Measurements from ENCODE around the gene CFAP97.
"Not testable (repeated sequence)": the region's sequence is repeated elsewhere in the genome, so short reads cannot be mapped to it uniquely, and the experiment has no call there.

Gene CFAP97

GRCh38 chr4:185212581-185212980, 8.8 kb upstream of the CFAP97 start:
- Histone ChIP-seq H3K27me3 (ENCODE audit: low read length) (no peaks in the 10 kb centered on the region), H3K9me3 (ENCODE audit: insufficient read depth, low read length) (no peaks in the 10 kb centered on the region), H3F3A (ENCODE audit: insufficient read depth) (peaks cover 26% of the 10 kb centered on the region), H3K27ac (ENCODE audit: low read depth, low read length) (peak overlapping the region; percentile 80), H2AFZ (ENCODE audit: low read depth, low read length, severe bottlenecking) (no peak overlapping the region), H3K36me3 (ENCODE audit: low read length) (no peaks in the 10 kb centered on the region), H3K9me2 (replicated peaks; ENCODE audit: insufficient read depth, low read length) (no peaks in the 10 kb centered on the region), H3K9ac (ENCODE audit: low read length) (peak overlapping the region; percentile 20; the same call in 1 of the 2 replicates), H3K4me3 (ENCODE audit: insufficient read depth, low read length, poor library complexity, severe bottlenecking) (no peak overlapping the region), H4K20me1 (ENCODE audit: low read depth, low read length) (no peaks in the 10 kb centered on the region), H3K4me2 (ENCODE audit: low read depth, low read length, poor library complexity, severe bottlenecking) (peak overlapping the region; percentile 82), H3K79me2 (ENCODE audit: insufficient read depth, low read length) (peaks cover 72% of the 10 kb centered on the region)
- TF ChIP-seq EZH2phosphoT487 (conservative IDR thresholded peaks at IDR 0.05; ENCODE audit: low read length): no peak

DNA sequence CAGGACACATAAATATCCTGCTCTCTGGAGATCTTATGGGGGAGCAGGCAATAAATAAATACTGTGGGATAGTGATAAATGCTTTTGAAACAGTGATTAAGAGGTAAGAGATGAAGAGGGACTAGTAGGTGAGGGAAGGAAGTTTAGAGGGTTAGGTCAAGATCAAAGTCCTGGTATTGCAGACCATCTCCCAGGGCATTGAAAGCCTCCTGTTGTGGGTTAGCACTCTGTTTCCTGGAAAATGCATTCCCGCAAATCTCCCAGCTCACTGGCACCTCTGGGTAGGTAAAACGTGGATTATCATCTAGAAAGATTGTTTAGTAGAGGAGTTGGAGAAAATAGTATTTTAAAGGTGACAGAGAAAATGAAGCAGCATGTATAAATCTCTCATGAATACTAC, 7.8 kb upstream of the CFAP97 start:
- H3K27me3 ChIP-seq (ENCODE audit: low read length): no peaks in the 10 kb centered on the region
- no peak overlapping the region for H2AFZ ChIP-seq (ENCODE audit: low read depth, low read length, severe bottlenecking)
- H3K27ac ChIP-seq (ENCODE audit: low read depth, low read length): peak overlapping the region; percentile 32
- peak overlapping the region; percentile 82 for H3K4me2 ChIP-seq (ENCODE audit: low read depth, low read length, poor library complexity, severe bottlenecking)
- H3K79me2 ChIP-seq (ENCODE audit: insufficient read depth, low read length): peaks cover 63% of the 10 kb centered on the region
- no peaks in the 10 kb centered on the region for H3K9me3 ChIP-seq (ENCODE audit: insufficient read depth, low read length)
- peak overlapping the region; percentile 85 for H3K4me3 ChIP-seq (ENCODE audit: insufficient read depth, low read length, poor library complexity, severe bottlenecking)
- no peaks in the 10 kb centered on the region for H3K9me2 ChIP-seq (replicated peaks; ENCODE audit: insufficient read depth, low read length)
- H4K20me1 ChIP-seq (ENCODE audit: low read depth, low read length): no peaks in the 10 kb centered on the region
- H3K9ac ChIP-seq (ENCODE audit: low read length): peak overlapping the region; percentile 67
- no peaks in the 10 kb centered on the region for H3K36me3 ChIP-seq (ENCODE audit: low read length)
- H3F3A ChIP-seq (ENCODE audit: insufficient read depth): peaks cover 26% of the 10 kb centered on the region
- no peak for TF ChIP-seq EZH2phosphoT487 (conservative IDR thresholded peaks at IDR 0.05; ENCODE audit: low read length)
- TF ChIP-seq CTCF (IDR thresholded peaks at IDR 0.05; ENCODE audit: insufficient read depth, low read length, poor library complexity, severe bottlenecking): no peak

- Histone ChIP-seq H3K4me2 (ENCODE audit: low read depth, low read length, poor library complexity, severe bottlenecking) (peak overlapping the region; percentile 82), H3K27me3 (ENCODE audit: low read length) (no peaks in the 10 kb centered on the region), H3K4me3 (ENCODE audit: insufficient read depth, low read length, poor library complexity, severe bottlenecking) (peak overlapping the region; percentile 85), H3K9me2 (replicated peaks; ENCODE audit: insufficient read depth, low read length) (no peaks in the 10 kb centered on the region), H3K36me3 (ENCODE audit: low read length) (no peaks in the 10 kb centered on the region), H3K79me2 (ENCODE audit: insufficient read depth, low read length) (peaks cover 57% of the 10 kb centered on the region), H3F3A (ENCODE audit: insufficient read depth) (peaks cover 26% of the 10 kb centered on the region), H4K20me1 (ENCODE audit: low read depth, low read length) (no peaks in the 10 kb centered on the region), H3K9ac (ENCODE audit: low read length) (peak overlapping the region; percentile 67), H2AFZ (ENCODE audit: low read depth, low read length, severe bottlenecking) (no peak overlapping the region), H3K9me3 (ENCODE audit: insufficient read depth, low read length) (no peaks in the 10 kb centered on the region), H3K27ac (ENCODE audit: low read depth, low read length) (peak overlapping the region; percentile 62; the same call in 1 of the 2 replicates)
- TF ChIP-seq CTCF (IDR thresholded peaks at IDR 0.05; ENCODE audit: insufficient read depth, low read length, poor library complexity, severe bottlenecking) (no peak), EZH2phosphoT487 (conservative IDR thresholded peaks at IDR 0.05; ENCODE audit: low read length) (no peak)
These were observed 7.2 kb upstream of the CFAP97 start for GRCh38 chr4:185211035-185211434.

- peak overlapping the region; percentile 44 for H2AFZ ChIP-seq (ENCODE audit: low read depth, low read length, severe bottlenecking)
- TF ChIP-seq CTCF (IDR thresholded peaks at IDR 0.05; ENCODE audit: insufficient read depth, low read length, poor library complexity, severe bottlenecking): no peak
- TF ChIP-seq EZH2phosphoT487 (conservative IDR thresholded peaks at IDR 0.05; ENCODE audit: low read length): no peak
These were observed 6.5 kb upstream of the CFAP97 start for GRCh38 chr4:185210102-185210981.

DNA sequence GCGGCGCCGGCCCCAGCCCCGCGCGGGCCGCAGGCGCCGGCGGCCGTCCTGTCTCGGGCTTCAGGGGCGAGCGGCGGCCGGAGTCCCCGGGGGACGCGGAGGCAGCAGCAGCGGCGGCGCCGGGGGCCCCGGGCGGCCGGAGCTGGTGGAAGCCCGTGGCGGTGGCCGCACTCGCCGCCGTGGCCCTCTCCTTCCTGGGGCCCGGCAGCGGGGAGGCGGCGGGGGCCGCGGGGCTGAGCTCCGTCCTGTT, 6.0 kb upstream of the CFAP97 start:
- not testable (repeated sequence) for H4K20me1 ChIP-seq (ENCODE audit: low read depth, low read length); H3K36me3 ChIP-seq (ENCODE audit: low read length); H2AFZ ChIP-seq (ENCODE audit: low read depth, low read length, severe bottlenecking); H3K9me3 ChIP-seq (ENCODE audit: insufficient read depth, low read length); H3K9me2 ChIP-seq (replicated peaks; ENCODE audit: insufficient read depth, low read length); H3K27me3 ChIP-seq (ENCODE audit: low read length)
- peak overlapping the region; percentile 82 for H3K4me2 ChIP-seq (ENCODE audit: low read depth, low read length, poor library complexity, severe bottlenecking)
- H3K27ac ChIP-seq (ENCODE audit: low read depth, low read length): peak overlapping the region; percentile 62
- H3K79me2 ChIP-seq (ENCODE audit: insufficient read depth, low read length): peaks cover 47% of the 10 kb centered on the region
- peak overlapping the region; percentile 67 for H3K9ac ChIP-seq (ENCODE audit: low read length)
- peaks cover 26% of the 10 kb centered on the region for H3F3A ChIP-seq (ENCODE audit: insufficient read depth)
- peak overlapping the region; percentile 85 for H3K4me3 ChIP-seq (ENCODE audit: insufficient read depth, low read length, poor library complexity, severe bottlenecking)

More at GRCh38 chr4:185210102-185210981, 6.5 kb upstream of the CFAP97 start:
- Histone ChIP-seq H3K79me2 (ENCODE audit: insufficient read depth, low read length) (peaks cover 50% of the 10 kb centered on the region), H3K36me3 (ENCODE audit: low read length) (no peaks in the 10 kb centered on the region), H3F3A (ENCODE audit: insufficient read depth) (peaks cover 26% of the 10 kb centered on the region), H3K4me3 (ENCODE audit: insufficient read depth, low read length, poor library complexity, severe bottlenecking) (peak overlapping the region; percentile 85), H3K27me3 (ENCODE audit: low read length) (no peaks in the 10 kb centered on the region), H3K4me2 (ENCODE audit: low read depth, low read length, poor library complexity, severe bottlenecking) (peak overlapping the region; percentile 82), H3K9ac (ENCODE audit: low read length) (peak overlapping the region; percentile 67), H3K27ac (ENCODE audit: low read depth, low read length) (peak overlapping the region; percentile 62), H3K9me3 (ENCODE audit: insufficient read depth, low read length) (no peaks in the 10 kb centered on the region), H3K9me2 (replicated peaks; ENCODE audit: insufficient read depth, low read length) (no peaks in the 10 kb centered on the region), H4K20me1 (ENCODE audit: low read depth, low read length) (no peaks in the 10 kb centered on the region)

Data from SU-DHL-6 (cell line).